ENCODE data around the gene DPYD. TPM values are rescaled to one million over a fixed set of nuclear protein-coding genes. Genes with fewer than 3 reads are reported as not detected.

The DPYD gene
- total RNA-seq, 2 experiments from 2014 or later: 34.4 to 35.9 TPM

- DNase-seq: no peak
- intact Hi-C loops (cut with DNase I, micrococcal nuclease): no loop called here
- POLR2A ChIA-PET: interaction anchor here (0.6 kb wide), 1 partner anchor 8 kb away, joined by 3 read pairs; no protein-coding TSS in a partner anchor
- H3K27ac Mint-ChIP-seq: no peak overlapping the region
- CTCF ChIA-PET: no interaction called here
- no peak overlapping the region for H3K4me3 ChIP-seq (ENCODE audit: low read length)
- TF ChIP-seq CTCF (IDR thresholded peaks at IDR 0.05): no peak
- ATAC-seq (ENCODE audit: poor library complexity): no peak
- no peak overlapping the region for H3K27ac ChIP-seq (ENCODE audit: low read depth in 1 of 2, low read length in 2 of 2)
- no peaks in the 10 kb centered on the region for H3K9me3 Mint-ChIP-seq
- H3K27me3 ChIP-seq (ENCODE audit: control insufficient read depth in 1 of 2, insufficient read depth in 2 of 2, low read length in 2 of 2): no peaks in the 10 kb centered on the region
- H3K36me3 Mint-ChIP-seq (ENCODE audit: low read depth): peaks cover 8% of the 10 kb centered on the region
- no peak overlapping the region for H3K4me3 Mint-ChIP-seq
- no peaks in the 10 kb centered on the region for H3K4me1 ChIP-seq (ENCODE audit: insufficient read depth, low read length)
- H3K36me3 ChIP-seq (ENCODE audit: insufficient read depth, low read length): no peaks in the 10 kb centered on the region
- H3K9me3 ChIP-seq (ENCODE audit: control insufficient read depth in 1 of 2, insufficient read depth in 1 of 2, low read length in 2 of 2): no peaks in the 10 kb centered on the region
- H3K27me3 Mint-ChIP-seq: no peaks in the 10 kb centered on the region
- no peaks in the 10 kb centered on the region for H3K4me1 Mint-ChIP-seq (ENCODE audit: low read depth)
These were observed 710.5 kb downstream of the DPYD start for GRCh38 chr1:97210307-97210706.

- H3K9me3 Mint-ChIP-seq: no peaks in the 10 kb centered on the region
- no peaks in the 10 kb centered on the region for H3K4me1 Mint-ChIP-seq (ENCODE audit: low read depth)
- ChIA-PET POLR2A (no interaction called here), CTCF (no interaction called here)
- Histone ChIP-seq H3K4me3 (ENCODE audit: low read length) (no peak overlapping the region), H3K27me3 (ENCODE audit: control insufficient read depth in 1 of 2, insufficient read depth in 2 of 2, low read length in 2 of 2) (no peaks in the 10 kb centered on the region), H3K27ac (ENCODE audit: low read depth in 1 of 2, low read length in 2 of 2) (no peak overlapping the region), H3K4me1 (ENCODE audit: insufficient read depth, low read length) (no peaks in the 10 kb centered on the region), H3K36me3 (ENCODE audit: insufficient read depth, low read length) (no peaks in the 10 kb centered on the region), H3K9me3 (ENCODE audit: control insufficient read depth in 1 of 2, insufficient read depth in 1 of 2, low read length in 2 of 2) (no peaks in the 10 kb centered on the region)
- H3K36me3 Mint-ChIP-seq (ENCODE audit: low read depth): no peaks in the 10 kb centered on the region
- DNase-seq: no peak
- no peak for TF ChIP-seq CTCF (IDR thresholded peaks at IDR 0.05)
- H3K4me3 Mint-ChIP-seq: no peak overlapping the region
- H3K27ac Mint-ChIP-seq: no peak overlapping the region
- intact Hi-C loops (cut with DNase I, micrococcal nuclease): no loop called here
- H3K27me3 Mint-ChIP-seq: no peaks in the 10 kb centered on the region
- ATAC-seq (ENCODE audit: poor library complexity): no peak
These were observed 711.4 kb downstream of the DPYD start for GRCh38 chr1:97209381-97209957.

- H3K27ac Mint-ChIP-seq: no peak overlapping the region
- no peak overlapping the region for H3K4me3 Mint-ChIP-seq
- Histone ChIP-seq H3K4me1 (ENCODE audit: insufficient read depth, low read length) (no peaks in the 10 kb centered on the region), H3K27me3 (ENCODE audit: control insufficient read depth in 1 of 2, insufficient read depth in 2 of 2, low read length in 2 of 2) (no peaks in the 10 kb centered on the region), H3K9me3 (ENCODE audit: control insufficient read depth in 1 of 2, insufficient read depth in 1 of 2, low read length in 2 of 2) (no peaks in the 10 kb centered on the region), H3K27ac (ENCODE audit: low read depth in 1 of 2, low read length in 2 of 2) (no peak overlapping the region), H3K36me3 (ENCODE audit: insufficient read depth, low read length) (no peaks in the 10 kb centered on the region), H3K4me3 (ENCODE audit: low read length) (no peak overlapping the region)
- CTCF ChIA-PET: no interaction called here
- no peak for TF ChIP-seq CTCF (IDR thresholded peaks at IDR 0.05)
- no peak for ATAC-seq (ENCODE audit: poor library complexity)
- H3K27me3 Mint-ChIP-seq: no peaks in the 10 kb centered on the region
- POLR2A ChIA-PET: no interaction called here
- H3K36me3 Mint-ChIP-seq (ENCODE audit: low read depth): no peaks in the 10 kb centered on the region
- DNase-seq: no peak
- intact Hi-C loops (cut with DNase I, micrococcal nuclease): no loop called here
- no peaks in the 10 kb centered on the region for H3K9me3 Mint-ChIP-seq
- no peaks in the 10 kb centered on the region for H3K4me1 Mint-ChIP-seq (ENCODE audit: low read depth)
These were observed 713.0 kb downstream of the DPYD start for GRCh38 chr1:97207868-97208267.

Data from CD4-positive, alpha-beta T cell (primary cell).